HG02763 (cell line): ENCODE measurements around the gene PRCD.

Experiments
- ATAC-seq: cut with Tn5 transposase; IDR thresholded peaks from one replicate; pipeline ENCODE4 v1.9.1; 2021; ENCODE audit warnings: mild to moderate bottlenecking, moderate library complexity; ENCODE audit not compliant: unreplicated experiment

Gene PRCD

DNA sequence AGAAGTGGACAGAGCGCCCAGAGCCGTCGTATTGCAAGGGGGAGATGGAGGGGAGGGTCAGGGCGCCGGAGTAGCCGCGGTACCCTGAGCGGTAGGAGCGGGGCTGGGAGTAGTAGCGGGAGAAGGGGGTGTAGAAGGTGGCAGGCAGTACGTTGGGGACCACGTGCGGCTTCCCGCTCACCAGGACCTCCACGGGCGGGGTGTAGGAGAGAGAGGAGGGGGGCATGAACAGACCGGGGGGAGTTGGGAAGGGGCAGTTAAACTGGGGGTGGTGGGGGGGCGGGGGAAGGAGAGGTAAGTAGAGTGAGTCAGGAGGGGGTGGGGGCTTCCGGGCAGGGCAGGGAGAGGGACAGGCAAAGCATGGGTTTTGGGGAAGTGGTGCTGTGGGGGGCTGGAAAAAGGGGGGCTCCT is 29.0 kb downstream of the PRCD start:
- ATAC-seq, result no peak

DNA sequence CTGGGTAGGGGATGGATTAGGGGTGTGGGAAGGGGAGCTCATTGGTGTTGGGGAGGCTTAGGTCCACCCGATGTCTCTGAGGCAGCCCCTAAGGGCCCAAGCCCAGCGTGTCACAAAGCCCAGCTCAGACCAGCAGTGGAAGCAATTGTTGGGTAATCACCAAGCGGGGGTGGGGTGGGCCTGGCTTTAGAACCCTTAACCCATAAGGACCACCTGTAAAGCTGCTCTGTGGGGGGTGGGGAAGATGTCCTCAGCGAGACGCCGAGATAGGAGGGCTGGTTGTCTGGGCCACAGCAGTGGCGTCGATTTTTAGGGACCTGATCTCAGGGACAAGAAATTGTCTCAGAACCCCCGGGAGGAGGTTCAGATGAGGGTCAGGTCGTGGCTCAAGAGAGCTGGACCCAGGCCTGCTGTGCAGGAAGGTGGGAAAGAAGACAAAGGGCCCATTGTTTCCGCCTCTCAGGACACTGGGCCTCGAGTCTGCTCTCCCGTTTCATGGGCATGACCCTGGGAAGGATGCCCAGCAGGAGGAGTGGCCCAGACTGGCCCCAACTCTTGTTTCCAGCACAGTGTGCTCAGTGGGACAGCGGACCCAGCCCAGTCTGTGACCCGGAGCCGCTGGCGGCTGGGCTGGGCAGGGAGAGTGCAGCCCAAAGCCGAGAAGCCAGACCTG is 29.9 kb downstream of the PRCD start:
- no peak for ATAC-seq

DNA sequence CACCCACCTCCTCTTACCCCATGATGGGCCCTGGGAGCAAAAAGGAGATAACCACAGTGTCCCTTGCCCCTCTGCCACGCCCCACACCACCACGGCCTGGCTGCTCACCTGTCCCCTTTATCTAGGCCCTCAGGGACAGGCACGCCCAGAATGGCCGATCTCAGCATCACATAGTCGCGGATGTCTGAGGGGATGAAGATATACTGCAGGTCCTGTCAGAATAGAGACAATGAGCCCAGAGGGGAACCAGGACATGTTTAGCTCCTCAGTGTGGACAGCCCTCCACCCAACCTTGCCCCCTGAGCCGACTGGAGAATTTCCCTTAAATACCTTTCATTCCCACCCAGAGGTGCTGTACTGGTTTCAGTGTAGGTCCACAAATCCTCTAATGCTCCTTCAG is 30.6 kb downstream of the PRCD start:
- ATAC-seq, result no peak

- ATAC-seq, result no peak
Observed at GRCh38 chr17:76570877-76571471, 31.1 kb downstream of the PRCD start.

GRCh38 chr17:76572201-76572910 is 32.5 kb downstream of the PRCD start:
- no peak for ATAC-seq

DNA sequence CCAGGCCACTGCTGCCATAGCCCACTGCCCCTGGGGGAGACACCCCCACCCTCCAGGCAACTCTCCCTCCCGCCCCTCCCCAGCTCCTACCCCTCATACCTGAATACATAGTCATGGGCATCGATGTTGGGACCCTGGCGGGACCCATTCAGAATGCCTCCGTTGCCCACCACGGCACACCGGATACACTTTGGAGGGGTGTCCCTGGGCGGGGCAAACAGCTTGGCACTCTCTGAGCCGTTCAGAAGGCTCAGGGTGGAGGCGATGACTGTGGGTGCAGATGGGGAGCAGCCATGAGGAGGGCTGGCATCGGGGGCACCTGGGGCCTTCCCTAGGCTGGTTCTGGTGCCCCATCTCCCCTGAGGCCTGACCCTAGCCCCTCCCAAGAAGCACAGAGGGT is 33.3 kb downstream of the PRCD start:
- ATAC-seq, result no peak

GRCh38 chr17:76574166-76574565 is 34.3 kb downstream of the PRCD start:
- no peak for ATAC-seq

GRCh38 chr17:76575570-76575969 is 35.7 kb downstream of the PRCD start:
- no peak for ATAC-seq

- no peak for ATAC-seq
Observed at GRCh38 chr17:76576189-76576588, 36.3 kb downstream of the PRCD start.

DNA sequence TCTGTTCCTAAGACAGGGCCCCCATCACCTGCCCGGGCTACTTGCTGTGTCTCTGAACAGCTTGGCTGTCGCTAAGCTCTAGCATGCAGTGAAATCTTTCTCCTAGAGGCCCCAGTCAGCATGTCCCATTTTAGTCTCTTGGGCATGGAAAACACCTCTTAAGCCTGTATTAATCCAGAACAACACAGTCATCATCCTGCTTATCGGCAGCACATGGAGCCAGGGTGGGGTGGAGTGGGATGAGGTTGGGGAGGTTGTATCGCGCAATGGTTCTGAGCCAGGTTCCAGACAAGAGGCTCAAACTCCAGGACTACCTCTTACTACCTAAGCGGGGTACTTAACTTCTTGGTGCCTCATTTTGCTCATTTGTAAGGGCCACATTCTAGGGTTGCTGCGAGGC is 38.0 kb downstream of the PRCD start:
- ATAC-seq, result no peak

GRCh38 chr17:76578376-76578775 is 38.5 kb downstream of the PRCD start:
- no peak for ATAC-seq

DNA sequence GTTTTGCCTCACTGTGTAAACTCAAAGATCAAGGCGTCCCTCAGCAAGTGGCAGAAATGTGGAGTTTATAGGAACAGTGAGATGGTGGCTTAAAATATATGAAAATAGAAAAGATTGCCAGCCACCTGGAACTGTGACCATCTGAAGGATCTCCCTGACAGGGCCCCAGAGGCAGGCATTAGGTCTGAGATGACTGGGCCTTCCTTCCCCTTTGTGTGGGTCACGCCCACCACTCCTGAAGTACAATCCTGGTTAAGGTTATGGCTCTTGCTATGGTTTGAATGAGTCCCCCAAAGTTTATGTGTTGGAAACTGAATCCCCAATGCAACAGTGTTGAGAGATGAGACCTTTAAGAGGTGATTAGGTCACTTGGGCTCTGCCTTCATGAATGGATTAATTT is 39.4 kb downstream of the PRCD start:
- no peak for ATAC-seq

- ATAC-seq, result no peak
Observed at GRCh38 chr17:76581515-76581914, 41.7 kb downstream of the PRCD start.

GRCh38 chr17:76582660-76583059 is 42.8 kb downstream of the PRCD start:
- ATAC-seq, result no peak

DNA sequence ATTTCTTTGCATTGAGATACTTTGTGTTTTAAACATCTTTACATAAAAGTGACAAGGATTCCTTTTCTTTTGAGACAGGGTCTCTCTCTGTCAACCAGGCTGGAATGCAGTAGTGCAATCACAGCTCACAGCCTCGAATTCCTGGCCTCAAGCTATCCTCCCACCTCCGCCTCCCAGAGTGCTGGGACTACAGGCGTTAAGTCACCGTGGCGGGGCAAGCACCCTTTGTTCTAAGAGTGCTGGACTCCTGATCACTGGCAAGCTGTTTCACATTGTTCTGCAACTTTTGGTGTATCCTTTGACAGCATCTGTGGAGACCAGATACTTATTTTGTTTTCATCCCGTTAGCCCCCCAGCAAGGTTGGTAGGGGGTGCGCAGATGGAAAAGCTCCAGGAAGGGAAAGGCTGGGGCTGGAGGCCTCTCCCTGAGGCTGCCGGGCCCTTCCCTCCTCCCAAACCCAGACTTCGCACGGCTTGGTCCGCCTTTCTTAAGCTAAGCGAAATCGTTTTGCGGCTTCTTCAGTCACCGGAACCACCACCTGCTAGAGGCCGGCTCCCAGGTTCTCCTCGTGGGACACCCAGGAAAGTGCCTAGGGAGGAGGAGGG is 44.7 kb downstream of the PRCD start:
- ATAC-seq, result no peak

DNA sequence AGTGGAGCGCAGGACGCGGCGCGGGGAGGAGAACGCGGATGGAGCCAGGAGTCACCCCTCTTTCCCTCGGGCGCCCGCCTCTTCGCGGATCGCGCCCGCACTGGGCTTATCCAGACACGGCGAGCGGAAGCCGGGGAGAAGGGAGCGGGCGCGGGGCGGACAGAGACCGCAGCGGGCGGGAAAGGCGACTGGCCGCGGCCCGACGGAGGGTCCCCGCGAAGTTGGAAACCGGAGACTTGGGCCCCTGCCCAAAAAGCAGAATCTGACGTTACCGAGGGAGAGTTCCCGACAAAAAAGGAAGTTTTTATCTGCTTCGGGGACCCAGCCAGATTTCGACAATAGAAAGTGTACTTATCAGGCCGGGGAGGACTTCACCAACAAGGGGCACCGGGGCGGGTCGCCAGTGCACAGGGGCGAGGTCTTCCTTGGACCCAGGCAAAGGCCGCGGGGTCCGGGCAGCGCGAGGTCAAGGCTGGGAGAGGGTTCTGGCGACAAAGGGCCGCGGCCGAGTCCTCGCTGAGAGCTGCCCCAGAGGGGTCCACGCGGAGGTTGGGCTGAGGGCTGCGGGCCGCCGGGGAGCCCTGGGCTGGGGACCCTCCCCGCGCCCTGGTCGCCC is 45.3 kb downstream of the PRCD start:
- ATAC-seq, result no peak

DNA sequence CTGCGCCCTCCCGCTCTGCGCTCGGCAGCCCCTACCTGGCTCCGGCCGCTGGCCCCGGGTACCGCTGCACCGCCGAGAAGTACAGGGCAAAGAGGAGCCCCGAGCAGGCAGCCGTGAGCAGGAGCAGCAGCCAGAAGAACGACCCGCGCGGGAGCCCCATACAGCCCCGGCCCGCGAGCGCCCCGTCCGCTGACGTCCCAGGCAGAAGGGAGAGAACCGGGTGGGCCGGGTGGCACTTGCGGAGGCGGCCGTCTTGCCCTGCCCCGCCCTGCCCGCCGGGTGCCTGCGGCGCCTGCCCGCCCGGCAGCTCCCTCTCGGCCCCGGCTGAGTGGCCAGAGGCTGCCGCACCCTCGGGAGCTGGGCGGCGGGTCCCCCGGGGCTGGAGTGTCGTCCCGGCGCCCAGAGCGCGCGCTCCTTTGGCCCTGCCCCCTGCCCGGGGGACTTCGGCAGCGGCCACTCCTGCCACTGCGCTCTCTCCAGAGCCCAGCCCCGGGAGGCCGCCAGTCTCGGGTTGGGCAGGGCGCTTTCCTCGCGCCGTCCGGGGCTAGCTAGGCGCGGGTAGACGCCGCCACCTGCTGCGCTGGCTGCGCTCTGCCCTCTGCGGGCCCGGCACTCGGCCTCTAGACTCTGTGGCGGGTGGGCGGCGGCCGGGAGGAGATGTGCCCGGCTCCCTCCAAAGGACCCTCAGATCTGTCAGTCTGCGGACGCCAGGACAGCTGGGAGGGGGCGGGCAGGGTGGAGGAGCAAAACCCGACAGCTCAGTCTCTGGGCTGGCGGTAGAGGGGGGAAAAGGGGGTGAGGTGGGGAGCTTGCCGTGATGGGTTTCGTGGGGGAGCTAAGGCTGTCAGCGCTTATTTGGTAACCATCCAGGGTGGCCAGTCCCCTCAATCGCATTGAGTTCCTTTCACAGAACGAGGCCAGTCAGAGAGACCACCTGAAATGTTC is 46.1 kb downstream of the PRCD start, which contains the start of gene ST6GALNAC2:
TSS of gene ST6GALNAC2 (minus strand) at position 212 of the 945 bp plus-strand sequence. CDS start at position 160, 52 bp downstream.
- no peak for ATAC-seq

DNA sequence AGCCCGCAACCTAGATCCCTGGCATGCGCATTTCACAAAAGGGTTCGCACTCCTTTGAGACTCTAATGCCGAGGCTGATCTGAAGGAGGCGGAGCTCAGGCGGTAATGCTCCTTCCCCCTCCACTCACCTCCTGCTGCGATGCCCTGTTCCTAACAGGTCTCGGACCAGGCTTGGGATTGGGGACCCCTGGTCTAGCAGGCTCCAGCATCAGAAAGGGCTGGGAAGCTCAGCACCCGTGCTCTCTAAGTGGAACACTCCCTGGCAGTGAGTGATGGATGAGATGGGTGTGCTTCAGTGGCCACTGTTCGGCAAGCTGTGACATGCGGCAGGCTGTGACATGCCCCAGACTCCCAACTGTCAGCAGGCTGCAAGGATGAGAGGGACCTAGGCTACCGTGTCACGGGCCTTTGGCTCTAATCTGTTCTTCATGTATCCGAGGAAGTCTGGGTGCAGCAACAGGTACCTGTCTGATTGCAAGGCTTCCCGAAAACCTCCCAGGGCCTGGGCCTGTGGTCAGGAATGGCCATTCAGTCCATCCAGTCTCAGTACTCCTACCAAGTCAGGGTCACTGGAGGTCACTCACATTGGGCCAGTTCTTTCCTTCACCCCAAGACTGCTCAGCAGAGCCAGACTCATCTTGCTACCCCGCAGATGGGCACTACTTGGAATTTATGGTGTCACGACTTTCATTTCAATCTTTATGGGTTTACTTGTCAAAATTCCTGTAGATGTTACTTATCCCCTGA is 47.1 kb downstream of the PRCD start:
- no peak for ATAC-seq

GRCh38 chr17:76588182-76588581 is 48.3 kb downstream of the PRCD start:
- ATAC-seq, result no peak
